Measurements from ENCODE around the gene ZFAND6. TPM values are rescaled to one million over a fixed set of nuclear protein-coding genes. Genes with fewer than 3 reads are reported as not detected.
A peak's percentile ranks its signal among the peaks of the same experiment; 100 is the strongest.

Gene ZFAND6
- total RNA-seq, 1 experiment from 2014 or later, result 89.7 TPM

DNA sequence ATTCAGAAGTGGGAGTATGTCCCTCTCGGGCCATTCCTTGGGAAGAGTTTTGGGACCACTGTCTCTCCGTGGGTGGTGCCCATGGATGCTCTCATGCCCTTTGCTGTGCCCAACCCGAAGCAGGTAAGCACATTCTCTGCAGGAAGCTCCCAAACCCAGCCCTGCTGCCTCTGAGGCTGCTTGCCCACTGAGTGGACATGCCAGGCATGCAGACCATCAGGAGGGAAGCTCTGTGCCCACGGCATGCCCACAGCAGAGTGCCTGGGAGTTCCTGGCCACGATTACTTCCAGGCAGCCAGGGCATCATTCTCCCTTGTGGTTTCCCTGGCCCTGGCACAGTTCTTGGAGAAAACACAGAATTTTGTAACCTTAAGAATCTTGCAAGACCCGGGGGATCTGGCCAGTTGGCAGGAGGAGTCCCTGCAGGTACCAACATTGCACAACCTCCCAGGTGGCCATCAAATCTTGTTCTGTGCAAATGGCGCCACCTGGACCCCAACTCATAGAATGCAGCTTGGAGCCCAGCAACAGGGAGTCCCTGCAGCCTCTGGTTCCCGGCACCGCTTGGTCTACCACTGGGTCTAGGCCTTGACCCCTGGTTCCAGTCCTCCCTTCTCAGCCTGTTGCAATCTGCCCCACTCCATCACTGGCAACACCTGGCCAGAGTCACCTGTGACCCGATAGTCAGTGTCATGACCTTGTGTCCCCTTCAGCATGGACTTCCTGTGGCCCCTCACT lies 113.7 kb downstream of the ZFAND6 start:
- H4K20me1 ChIP-seq (ENCODE audit: control insufficient read depth, insufficient read depth, insufficient read length), result peaks cover 4% of the 10 kb centered on the region
- H3K4me2 ChIP-seq (ENCODE audit: insufficient read depth, insufficient read length, low read length), result no peak overlapping the region
- H3K14ac ChIP-seq (ENCODE audit: insufficient read depth, low read length), result no peak overlapping the region
- Mint-ChIP-seq H3K27ac (peak overlapping the region in 1 of 3 experiments; percentile 51; a peak in 3 of 7 replicates), H3K27me3 (ENCODE audit: low read depth) (no peaks in the 10 kb centered on the region), H3K4me3 (no peak overlapping the region; a peak in 1 of 5 replicates), H3K36me3 (ENCODE audit: insufficient read depth in 1 of 3, low read depth in 3 of 3) (peaks cover 8 to 34% (median 13%) of the 10 kb centered on the region in 3 experiments; a peak in 6 of 7 replicates), H3K9me3 (no peaks in the 10 kb centered on the region), H3K4me1 (no peaks in the 10 kb centered on the region)
- no peak overlapping the region for H3T11ph ChIP-seq (ENCODE audit: low read length)
- H3K23me2 ChIP-seq (ENCODE audit: insufficient read length, low read depth, low read length, poor library complexity, severe bottlenecking), result no peaks in the 10 kb centered on the region
- no peak overlapping the region for H3K9ac ChIP-seq (ENCODE audit: extremely low read depth, insufficient read length, low read length)
- DNase-seq, result peak; percentile 81
- no peak overlapping the region for H3K23ac ChIP-seq (ENCODE audit: insufficient read length, low read depth, low read length)
- no peak overlapping the region for H3K27ac ChIP-seq (ENCODE audit: insufficient read length, low read depth, low read length)
- H4K8ac ChIP-seq (replicated peaks; ENCODE audit: insufficient read length, low read depth, low read length), result no peak overlapping the region
- H3K56ac ChIP-seq (ENCODE audit: insufficient read length, low read depth, low read length), result no peak overlapping the region
- no peak overlapping the region for H2AK5ac ChIP-seq (ENCODE audit: insufficient read length, low read length)
- H4K91ac ChIP-seq (ENCODE audit: insufficient read length, low read depth, low read length), result no peak overlapping the region
- no peaks in the 10 kb centered on the region for H3K79me1 ChIP-seq (ENCODE audit: insufficient read depth, low read depth, low read length, poor library complexity, severe bottlenecking)
- no peak overlapping the region for H2BK15ac ChIP-seq (ENCODE audit: low read depth, low read length)
- no peaks in the 10 kb centered on the region for H3K4me1 ChIP-seq (ENCODE audit: insufficient read depth, low read length)
- no peak overlapping the region for H2BK20ac ChIP-seq (ENCODE audit: low read depth, low read length, poor library complexity, severe bottlenecking)
- no peak overlapping the region for H2BK120ac ChIP-seq (ENCODE audit: low read depth, low read length, poor library complexity, severe bottlenecking)
- no peak overlapping the region for H4K5ac ChIP-seq (ENCODE audit: insufficient read length, low read depth, low read length)
- WGBS (ENCODE audit: extremely low coverage, insufficient read length, low lambda C conversion rate), result no CpG with 5 or more reads among the region's 10 CpGs
- H3K27me3 ChIP-seq (ENCODE audit: insufficient read depth, low read length), result no peaks in the 10 kb centered on the region
- H2AFZ ChIP-seq (ENCODE audit: low read length), result no peak overlapping the region
- TF ChIP-seq, protein P1, sequence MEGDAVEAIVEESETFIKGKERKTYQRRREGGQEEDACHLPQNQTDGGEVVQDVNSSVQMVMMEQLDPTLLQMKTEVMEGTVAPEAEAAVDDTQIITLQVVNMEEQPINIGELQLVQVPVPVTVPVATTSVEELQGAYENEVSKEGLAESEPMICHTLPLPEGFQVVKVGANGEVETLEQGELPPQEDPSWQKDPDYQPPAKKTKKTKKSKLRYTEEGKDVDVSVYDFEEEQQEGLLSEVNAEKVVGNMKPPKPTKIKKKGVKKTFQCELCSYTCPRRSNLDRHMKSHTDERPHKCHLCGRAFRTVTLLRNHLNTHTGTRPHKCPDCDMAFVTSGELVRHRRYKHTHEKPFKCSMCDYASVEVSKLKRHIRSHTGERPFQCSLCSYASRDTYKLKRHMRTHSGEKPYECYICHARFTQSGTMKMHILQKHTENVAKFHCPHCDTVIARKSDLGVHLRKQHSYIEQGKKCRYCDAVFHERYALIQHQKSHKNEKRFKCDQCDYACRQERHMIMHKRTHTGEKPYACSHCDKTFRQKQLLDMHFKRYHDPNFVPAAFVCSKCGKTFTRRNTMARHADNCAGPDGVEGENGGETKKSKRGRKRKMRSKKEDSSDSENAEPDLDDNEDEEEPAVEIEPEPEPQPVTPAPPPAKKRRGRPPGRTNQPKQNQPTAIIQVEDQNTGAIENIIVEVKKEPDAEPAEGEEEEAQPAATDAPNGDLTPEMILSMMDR (conservative IDR thresholded peaks at IDR 0.05), result peak; percentile 85
- no peaks in the 10 kb centered on the region for H3K79me2 ChIP-seq (ENCODE audit: insufficient read depth, low read length)
- no peak overlapping the region for H3K18ac ChIP-seq (ENCODE audit: insufficient read length, low read depth, low read length)
- H2BK12ac ChIP-seq (ENCODE audit: insufficient read length, low read depth, low read length), result no peak overlapping the region
- no peaks in the 10 kb centered on the region for H3K9me3 ChIP-seq (ENCODE audit: control insufficient read depth, low read depth, low read length)
- no peak overlapping the region for H2BK5ac ChIP-seq (ENCODE audit: insufficient read length, low read length)
- H3K4ac ChIP-seq (ENCODE audit: low read depth, low read length), result no peak overlapping the region

Data from H9 (cell line).